B cell (primary cell): ENCODE results near the gene ASPG. TPM values are rescaled to one million over a fixed set of nuclear protein-coding genes. Genes with fewer than 3 reads are reported as not detected.

Source experiments
- ATAC-seq: fragments of 200-7000 bp; cut with Tn5 transposase; one replicate; pipeline ENCODE4 v1.10.0; 2021; ENCODE audit warnings: low read depth, mild to moderate bottlenecking, moderate number of reproducible peaks, moderate library complexity
- CTCF ChIA-PET: fragments of 350-600 bp; sonication (Branson Sonifier 250); formaldehyde crosslinking; loops from one replicate; lab custom pipeline; 2021; ENCODE audit warnings: antibody characterized with exemption, inconsistent platforms; lab: Charles Lee
- POLR2A ChIA-PET: fragments of 350-600 bp; sonication (Branson Sonifier 250); formaldehyde crosslinking; loops from one replicate; lab custom pipeline; 2021; ENCODE audit warnings: antibody characterized with exemption; lab: Charles Lee
- DNase-seq: peaks from one replicate; pipeline ENCODE4 v3.0.0; 2013
- H2AFZ ChIP-seq: 2 replicates; pipeline ENCODE4 v1.6.1; 2012; ENCODE audit warnings: mild to moderate bottlenecking, low read depth, low read length; ENCODE audit not compliant: insufficient read depth, poor library complexity, severe bottlenecking
- H3K27ac ChIP-seq, 2 donors: 1 replicate in 1 of 2; 2 replicates in 1 of 2; pipeline ENCODE4 v1.5.1; 2012 to 2013; ENCODE audit warnings: low read length in 2 of 2, mild to moderate bottlenecking in 2 of 2, moderate library complexity in 1 of 2
- H3K27me3 ChIP-seq, 4 experiments: fragments of 200-600 bp in 1 of 4; sonication (generic) in 1 of 4; replicated peaks in 1 of 4; 1 replicate in 2 of 4; 2 replicates in 2 of 4; pipeline versions ENCODE4 v1.6.1 to v1.7.0; 2013 to 2016; ENCODE audit warnings: low read length in 3 of 4, mild to moderate bottlenecking in 2 of 4, mixed read lengths in 1 of 4, moderate library complexity in 1 of 4; ENCODE audit not compliant: insufficient read depth in 4 of 4, control insufficient read depth in 3 of 4; ENCODE audit errors: control extremely low read depth in 1 of 4
- H3K36me3 ChIP-seq, 2 experiments: replicated peaks in 1 of 2; 1 replicate in 1 of 2; 2 replicates in 1 of 2; pipeline versions ENCODE4 v1.6.1 to v1.7.1; 2013; ENCODE audit warnings: low read length in 1 of 2; ENCODE audit not compliant: insufficient read depth in 2 of 2, control insufficient read depth in 1 of 2; ENCODE audit errors: control extremely low read depth in 1 of 2, extremely low read depth in 1 of 2
- H3K4me1 ChIP-seq, 2 donors: fragments of 200-600 bp in 1 of 2; sonication (generic) in 1 of 2; 1 replicate in 1 of 2; 2 replicates in 1 of 2; pipeline versions ENCODE4 v1.5.1 to v1.6.1; 2013 to 2017; ENCODE audit warnings: low read length in 2 of 2; ENCODE audit not compliant: control insufficient read depth in 2 of 2, insufficient read depth in 2 of 2
- H3K4me2 ChIP-seq: replicated peaks from 2 replicates; pipeline ENCODE3; 2012; ENCODE audit warnings: mild to moderate bottlenecking, low read depth, low read length; ENCODE audit not compliant: poor library complexity, severe bottlenecking
- H3K4me3 ChIP-seq, 5 experiments: fragments of 200-600 bp in 1 of 5; sonication (generic) in 1 of 5; 1 replicate in 3 of 5; 2 replicates in 2 of 5; pipeline versions ENCODE4 v1.5.1 to v1.7.0; 2011 to 2016; ENCODE audit warnings: low read length in 4 of 5, mild to moderate bottlenecking in 4 of 5, low read depth in 2 of 5, control low read depth in 1 of 5, moderate library complexity in 1 of 5; ENCODE audit not compliant: insufficient read depth in 1 of 5; ENCODE audit errors: control extremely low read depth in 1 of 5, extremely low read depth in 1 of 5
- H3K79me2 ChIP-seq: fragments of 200-600 bp; sonication (generic); one replicate; pipeline ENCODE4 v1.6.0; 2016; ENCODE audit warnings: low read length; ENCODE audit not compliant: control insufficient read depth, insufficient read depth
- H3K9ac ChIP-seq: fragments of 200-600 bp; sonication (generic); 2 replicates; pipeline ENCODE4 v1.6.1; 2017; ENCODE audit warnings: mild to moderate bottlenecking, low read length, moderate library complexity
- H3K9me3 ChIP-seq, 3 donors: one replicate each; pipeline versions ENCODE4 v1.6.1 to v1.7.1; 2013; ENCODE audit warnings: low read length in 2 of 3; ENCODE audit not compliant: control insufficient read depth in 2 of 3, insufficient read depth in 1 of 3; ENCODE audit errors: control extremely low read depth in 1 of 3
- H4K20me1 ChIP-seq: 2 replicates; pipeline ENCODE4 v1.6.0; 2012; ENCODE audit warnings: mild to moderate bottlenecking, low read length; ENCODE audit not compliant: insufficient read depth, control insufficient read depth, poor library complexity, severe bottlenecking
- H3K27ac Mint-ChIP-seq: one replicate; pipeline ENCODE4 v1.8.0; 2021; ENCODE audit warnings: mixed read lengths
- H3K27me3 Mint-ChIP-seq: one replicate; pipeline ENCODE4 v1.8.0; 2021; ENCODE audit warnings: mixed read lengths
- H3K4me1 Mint-ChIP-seq: one replicate; pipeline ENCODE4 v1.8.0; 2021; ENCODE audit warnings: mixed read lengths
- H3K4me3 Mint-ChIP-seq: one replicate; pipeline ENCODE4 v1.8.0; 2021; ENCODE audit warnings: mixed read lengths
- H3K9me3 Mint-ChIP-seq: one replicate; pipeline ENCODE4 v1.8.0; 2022; ENCODE audit warnings: mixed read lengths; ENCODE audit not compliant: insufficient read depth
- EZH2 ChIP-seq: IDR thresholded peaks from 2 replicates; pipeline ENCODE4 v1.6.1; 2012; ENCODE audit warnings: borderline replicate concordance, low read depth, mild to moderate bottlenecking, moderate library complexity, low read length; ENCODE audit not compliant: insufficient read depth, poor library complexity, severe bottlenecking
- WGBS: methylation state at CpG from one replicate; pipeline ENCODE4 v1.1.5; 2013; ENCODE audit warnings: missing lambda C conversion rate; ENCODE audit not compliant: insufficient coverage; 5-methylcytosine and 5-hydroxymethylcytosine counted together
- intact Hi-C: fragments of 100-400 bp; cut with micrococcal nuclease; formaldehyde crosslinking; loops from one replicate; pipeline ENCODE4 v1.10.0; 2022
- polyA plus RNA-seq: library from polyadenylated mRNA; depleted of rRNA; stranded (reverse); fragments of >200 nt; gene quantifications from 2 replicates; pipeline ENCODE4 v1.2.3, GENCODE V29; 2012
- total RNA-seq, 2 donors: library from RNA; stranded (reverse); fragments of 120-200 nt in 1 of 2; gene quantifications; 1 replicate in 1 of 2; 2 replicates in 1 of 2; pipeline versions ENCODE4 v1.2.3 to v1.2.4, GENCODE V29; 2013 to 2022
- TF ChIP-seq, protein P1 (sequence below): fragments of 200-600 bp; IDR thresholded peaks from one replicate; pipeline ENCODE4 v1.8.0; 2022; ENCODE audit warnings: antibody characterized with exemption, mild to moderate bottlenecking

The ASPG gene
- total and polyA plus RNA-seq, 2 donors (not counting 1 experiment from before 2014, with no cell fraction given), result not detected

DNA sequence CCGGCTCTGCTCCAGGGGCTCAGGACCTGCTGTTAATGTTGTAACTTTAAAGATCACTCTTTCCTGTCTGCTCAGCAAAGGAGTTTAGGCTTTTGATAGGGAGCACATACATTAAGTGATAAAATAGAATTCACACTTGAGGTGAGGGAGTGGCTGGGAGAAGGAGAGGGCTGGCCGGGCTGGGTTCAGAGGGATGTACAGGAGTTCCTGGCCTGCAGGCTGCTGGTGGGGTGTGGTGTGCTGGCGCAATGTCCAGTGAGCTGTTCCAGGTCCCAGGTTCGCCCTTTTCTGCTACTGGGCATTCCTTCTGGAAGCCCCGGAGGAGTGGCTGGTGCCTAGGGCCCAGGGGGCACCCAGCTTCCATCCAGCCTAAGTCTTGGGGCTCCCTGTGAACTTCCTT is 70.6 kb downstream of the ASPG start:
- TF ChIP-seq EZH2, result no peak
- TF ChIP-seq, protein P1, sequence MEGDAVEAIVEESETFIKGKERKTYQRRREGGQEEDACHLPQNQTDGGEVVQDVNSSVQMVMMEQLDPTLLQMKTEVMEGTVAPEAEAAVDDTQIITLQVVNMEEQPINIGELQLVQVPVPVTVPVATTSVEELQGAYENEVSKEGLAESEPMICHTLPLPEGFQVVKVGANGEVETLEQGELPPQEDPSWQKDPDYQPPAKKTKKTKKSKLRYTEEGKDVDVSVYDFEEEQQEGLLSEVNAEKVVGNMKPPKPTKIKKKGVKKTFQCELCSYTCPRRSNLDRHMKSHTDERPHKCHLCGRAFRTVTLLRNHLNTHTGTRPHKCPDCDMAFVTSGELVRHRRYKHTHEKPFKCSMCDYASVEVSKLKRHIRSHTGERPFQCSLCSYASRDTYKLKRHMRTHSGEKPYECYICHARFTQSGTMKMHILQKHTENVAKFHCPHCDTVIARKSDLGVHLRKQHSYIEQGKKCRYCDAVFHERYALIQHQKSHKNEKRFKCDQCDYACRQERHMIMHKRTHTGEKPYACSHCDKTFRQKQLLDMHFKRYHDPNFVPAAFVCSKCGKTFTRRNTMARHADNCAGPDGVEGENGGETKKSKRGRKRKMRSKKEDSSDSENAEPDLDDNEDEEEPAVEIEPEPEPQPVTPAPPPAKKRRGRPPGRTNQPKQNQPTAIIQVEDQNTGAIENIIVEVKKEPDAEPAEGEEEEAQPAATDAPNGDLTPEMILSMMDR, result no peak
- Histone ChIP-seq H2AFZ (no peak overlapping the region), H3K4me3 (no peak overlapping the region), H3K27ac (no peak overlapping the region), H3K4me2 (no peak overlapping the region), H3K9me3 (no peaks in the 10 kb centered on the region), H3K79me2 (no peaks in the 10 kb centered on the region), H3K9ac (no peak overlapping the region), H3K27me3 (no peaks in the 10 kb centered on the region), H4K20me1 (no peaks in the 10 kb centered on the region), H3K4me1 (no peaks in the 10 kb centered on the region), H3K36me3 (no peaks in the 10 kb centered on the region)
- intact Hi-C loops, result no loop called here
- ChIA-PET POLR2A (no interaction called here), CTCF (no interaction called here)
- no peak overlapping the region for H3K27ac Mint-ChIP-seq
- no peak overlapping the region for H3K4me3 Mint-ChIP-seq
- no peak for DNase-seq
- ATAC-seq, result no peak
- 90% methylated on average over 5 of the region's 5 CpGs for WGBS
- H3K4me1 Mint-ChIP-seq, result no peaks in the 10 kb centered on the region
- no peaks in the 10 kb centered on the region for H3K9me3 Mint-ChIP-seq
- H3K27me3 Mint-ChIP-seq, result no peaks in the 10 kb centered on the region

- Mint-ChIP-seq H3K4me1 (no peaks in the 10 kb centered on the region), H3K4me3 (no peak overlapping the region), H3K27me3 (no peaks in the 10 kb centered on the region), H3K9me3 (no peaks in the 10 kb centered on the region), H3K27ac (no peak overlapping the region)
- TF ChIP-seq, protein P1, result no peak
- no peak for TF ChIP-seq EZH2
- Histone ChIP-seq H3K27ac (no peak overlapping the region), H3K79me2 (no peaks in the 10 kb centered on the region), H3K4me2 (no peak overlapping the region), H3K9me3 (no peaks in the 10 kb centered on the region), H3K9ac (no peak overlapping the region), H3K4me3 (no peak overlapping the region), H3K36me3 (no peaks in the 10 kb centered on the region), H3K27me3 (no peaks in the 10 kb centered on the region), H4K20me1 (no peaks in the 10 kb centered on the region), H2AFZ (no peak overlapping the region), H3K4me1 (no peaks in the 10 kb centered on the region)
- WGBS, result 92% methylated on average over 42 of the region's 42 CpGs
- ATAC-seq, result no peak
- intact Hi-C loops, result no loop called here
- ChIA-PET CTCF (no interaction called here), POLR2A (no interaction called here)
- no peak for DNase-seq
Observed at GRCh38 chr14:104157016-104157928, 71.8 kb downstream of the ASPG start.
